Sigmoid colon (tissue), 7 donors: ENCODE measurements around the gene TIGAR. TPM values are rescaled to one million over a fixed set of nuclear protein-coding genes. Genes with fewer than 3 reads are reported as not detected.

Experiments
- DNase-seq: peaks from one replicate; pipeline ENCODE4 v3.0.0-alpha.2; 2019
- H3K27ac ChIP-seq, 4 donors: fragments of 200-600 bp; sonication (generic); one replicate each; pipeline ENCODE4 v1.5.1; 2016 to 2019; ENCODE audit warnings: mild to moderate bottlenecking in 1 of 4
- H3K27me3 ChIP-seq, 3 donors: fragments of 200-600 bp; sonication (generic); one replicate each; pipeline ENCODE4 v1.5.1; 2019; ENCODE audit warnings: mild to moderate bottlenecking in 1 of 3
- H3K36me3 ChIP-seq, 4 donors: fragments of 200-600 bp; sonication (generic); one replicate each; pipeline ENCODE4 v1.5.1; 2016 to 2019
- H3K4me1 ChIP-seq, 4 donors: fragments of 200-600 bp; sonication (generic); one replicate each; pipeline ENCODE4 v1.5.1; 2017 to 2019
- H3K4me3 ChIP-seq, 4 donors: fragments of 200-600 bp; sonication (generic); one replicate each; pipeline ENCODE4 v1.5.1; 2017 to 2019; ENCODE audit warnings: mild to moderate bottlenecking in 2 of 4, moderate library complexity in 1 of 4
- H3K9me3 ChIP-seq, 4 donors: fragments of 200-600 bp in 3 of 4; sonication (generic) in 3 of 4; one replicate each; pipeline versions ENCODE4 v1.5.1 to v1.6.1; 2013 to 2019
- CTCF ChIP-seq, 4 experiments: fragments of 450-650 bp in 3 of 4; fragments of 200-600 bp in 1 of 4; IDR thresholded peaks; one replicate each; pipeline ENCODE4 v1.5.1; 2016 to 2019; ENCODE audit warnings: antibody characterized with exemption in 4 of 4, mild to moderate bottlenecking in 3 of 4, moderate library complexity in 2 of 4
- EP300 ChIP-seq, 4 donors: sonication (generic); formaldehyde crosslinking; IDR thresholded peaks; one replicate each; pipeline ENCODE4 v1.6.1; 2017; ENCODE audit warnings: antibody characterized with exemption in 4 of 4
- POLR2A ChIP-seq, 2 donors: fragments of 450-650 bp; IDR thresholded peaks; one replicate each; pipeline ENCODE4 v1.6.1; 2016; ENCODE audit warnings: antibody characterized with exemption in 2 of 2, mild to moderate bottlenecking in 2 of 2, moderate library complexity in 2 of 2
- POLR2AphosphoS5 ChIP-seq, 4 donors: sonication (generic); formaldehyde crosslinking; IDR thresholded peaks; one replicate each; pipeline ENCODE4 v1.6.1; 2017; ENCODE audit warnings: antibody characterized with exemption in 4 of 4
- WGBS, 2 donors: extraction: QIAGEN DNeasy Blood & Tissue Kit; methylation state at CpG; one replicate each; pipeline ENCODE4 v1.1.7; 2013; 5-methylcytosine and 5-hydroxymethylcytosine counted together
- intact Hi-C: fragments of 100-400 bp; cut with DNase I; formaldehyde crosslinking; loops from one replicate; pipeline ENCODE4 v1.15.1; 2023
- polyA plus RNA-seq, 3 donors: library from polyadenylated mRNA; stranded (reverse); fragments of 200-250 nt; gene quantifications; one replicate each; pipeline ENCODE4 v1.2.3, GENCODE V29; 2013
- total RNA-seq, 4 donors: library from RNA; depleted of rRNA; stranded (reverse); fragments of >200 nt; gene quantifications; one replicate each; pipeline ENCODE4 v1.1.0, GENCODE V29; 2016
- donor health status: healthy with polysubstance abuse.
- donor health status: Bipolar disorder and iron deficiency.
- donor health status: healthy.

The TIGAR gene
- total and polyA plus RNA-seq, 7 donors = 4.4 to 14.6 (median 6.0) TPM

DNA sequence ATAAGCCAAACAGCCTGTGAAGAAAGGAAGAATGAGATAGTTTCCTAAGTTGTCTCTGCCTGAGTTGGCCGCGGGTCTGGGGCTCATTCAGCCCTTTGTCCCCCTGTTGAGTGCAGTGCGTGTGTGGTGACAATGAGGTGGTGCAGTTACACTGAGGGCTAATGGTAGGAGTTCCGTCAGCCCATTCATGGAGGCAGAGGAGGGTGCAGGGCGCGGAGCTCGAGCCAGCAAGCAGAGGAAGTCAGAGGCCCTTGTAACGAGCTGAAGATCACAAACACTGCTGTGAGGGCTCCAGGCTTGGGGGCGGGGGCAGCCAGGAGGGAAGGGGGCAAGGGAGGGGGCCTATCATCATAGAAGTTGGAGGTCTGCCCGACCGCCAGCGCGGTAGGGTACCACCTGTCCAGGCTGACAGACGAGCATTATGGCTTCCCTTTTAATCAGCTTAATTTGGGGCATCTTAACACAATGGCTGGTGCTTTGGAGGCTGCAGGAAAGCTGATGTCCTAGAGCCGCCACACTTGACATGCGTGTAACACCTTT lies 27.0 kb upstream of the TIGAR start:
- 72 to 76% methylated on average over 16 of the region's 16 CpGs for WGBS, 2 donors
- intact Hi-C loops = no loop called here
- Histone ChIP-seq H3K4me3 (no peak overlapping the region), H3K36me3 (peaks cover 5 to 69% (median 6%) of the 10 kb centered on the region in 4 donors), H3K27ac (peak overlapping the region; percentile 52 to 86 (median 74)), H3K9me3 (no peaks in the 10 kb centered on the region), H3K4me1 (peaks cover 0 to 75% (median 57%) of the 10 kb centered on the region in 4 donors), H3K27me3 (no peaks in the 10 kb centered on the region)
- TF ChIP-seq POLR2A (IDR thresholded peaks at IDR 0.05) (no peak), POLR2AphosphoS5 (IDR thresholded peaks at IDR 0.05) (peak in 1 of 4 donors; percentile 11)
- no peak for DNase-seq

- Histone ChIP-seq H3K4me1 (peaks cover 0 to 68% (median 45%) of the 10 kb centered on the region in 4 donors), H3K27me3 (no peaks in the 10 kb centered on the region), H3K36me3 (peaks cover 0 to 66% (median 5%) of the 10 kb centered on the region in 4 donors), H3K4me3 (no peak overlapping the region), H3K27ac (peak overlapping the region in 2 of 4 donors; percentile 19 to 26), H3K9me3 (no peaks in the 10 kb centered on the region)
- intact Hi-C loops = no loop called here
- TF ChIP-seq POLR2AphosphoS5 (IDR thresholded peaks at IDR 0.05) = no peak
- no peak for TF ChIP-seq CTCF (IDR thresholded peaks at IDR 0.05)
- no peak for TF ChIP-seq EP300 (IDR thresholded peaks at IDR 0.05)
- 64 to 77% methylated on average over 6 of the region's 6 CpGs for WGBS, 2 donors
- DNase-seq = no peak
These were observed 24.3 kb upstream of the TIGAR start for GRCh38 chr12:4296751-4297150.

DNA sequence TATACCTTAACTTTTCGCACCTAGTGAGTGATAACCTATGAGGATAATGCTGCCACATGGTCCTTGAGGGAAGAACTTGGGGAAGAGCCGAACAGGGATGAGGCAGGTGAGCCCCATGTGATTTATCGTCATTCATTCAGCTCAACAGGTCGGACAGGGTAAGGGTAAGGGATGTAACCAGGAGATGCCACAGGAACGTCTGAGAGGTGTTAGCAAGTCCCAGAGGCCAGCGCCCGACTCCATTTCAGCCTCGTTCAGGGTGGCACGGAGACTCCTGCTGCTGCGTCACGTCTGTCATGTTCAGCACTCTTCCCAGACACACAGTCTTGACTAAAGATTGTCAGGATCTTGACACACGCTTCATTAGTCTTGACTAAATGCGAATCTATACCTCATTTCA lies 23.4 kb upstream of the TIGAR start:
- TF ChIP-seq EP300 (IDR thresholded peaks at IDR 0.05) (no peak), POLR2AphosphoS5 (IDR thresholded peaks at IDR 0.05) (no peak), POLR2A (IDR thresholded peaks at IDR 0.05) (no peak), CTCF (IDR thresholded peaks at IDR 0.05) (no peak)
- intact Hi-C loops = no loop called here
- Histone ChIP-seq H3K4me1 (peaks cover 0 to 68% (median 45%) of the 10 kb centered on the region in 4 donors), H3K27me3 (no peaks in the 10 kb centered on the region), H3K27ac (peak overlapping the region in 1 of 4 donors; percentile 36), H3K9me3 (no peaks in the 10 kb centered on the region), H3K36me3 (peaks cover 0 to 73% (median 5%) of the 10 kb centered on the region in 4 donors), H3K4me3 (no peak overlapping the region)
- 89 to 93% methylated on average over 13 of the region's 13 CpGs for WGBS, 2 donors
- no peak for DNase-seq

GRCh38 chr12:4300883-4301282 lies 20.1 kb upstream of the TIGAR start:
- DNase-seq = no peak
- H3K4me3 ChIP-seq = no peak overlapping the region
- WGBS, 2 donors = 77 to 87% methylated on average over 5 of the region's 5 CpGs
- intact Hi-C loops = no loop called here
- H3K9me3 ChIP-seq = no peaks in the 10 kb centered on the region
- H3K4me1 ChIP-seq = peaks cover 0 to 71% (median 48%) of the 10 kb centered on the region in 4 donors
- peak overlapping the region in 3 of 4 donors; percentile 47 to 76 (median 74) for H3K27ac ChIP-seq
- no peak for TF ChIP-seq POLR2A (IDR thresholded peaks at IDR 0.05)
- TF ChIP-seq CTCF (IDR thresholded peaks at IDR 0.05) = no peak
- TF ChIP-seq EP300 (IDR thresholded peaks at IDR 0.05) = no peak
- no peak for TF ChIP-seq POLR2AphosphoS5 (IDR thresholded peaks at IDR 0.05)
- no peaks in the 10 kb centered on the region for H3K27me3 ChIP-seq
- H3K36me3 ChIP-seq = peaks cover 3 to 66% (median 4%) of the 10 kb centered on the region in 4 donors

DNA sequence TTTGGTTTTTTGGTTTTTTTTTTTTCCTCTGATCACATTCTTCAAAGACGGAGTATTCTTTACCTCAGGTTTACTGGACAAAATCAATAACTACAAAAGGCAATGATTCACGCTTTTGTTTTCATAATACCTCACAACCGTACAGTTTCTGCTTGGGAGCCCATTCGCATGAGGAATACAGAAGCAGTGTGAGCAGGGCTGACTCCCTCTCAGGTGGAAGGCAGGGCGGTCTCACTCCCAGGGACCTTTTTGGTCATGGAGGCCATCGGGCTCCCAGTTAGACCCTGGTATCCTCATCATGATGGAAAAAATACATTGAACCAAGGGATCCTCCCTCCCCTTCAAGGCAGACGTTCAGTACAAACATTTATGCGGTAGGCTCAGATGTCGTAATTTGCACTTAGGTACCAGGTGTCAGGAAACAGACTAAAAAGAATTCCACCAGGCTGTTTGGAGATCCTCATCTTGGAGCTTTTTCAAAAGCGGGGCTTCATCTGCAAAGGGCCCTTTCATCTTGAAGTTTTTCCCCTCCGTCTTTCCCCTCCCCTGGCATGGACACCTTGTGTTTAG lies 19.0 kb upstream of the TIGAR start:
- intact Hi-C loops = no loop called here
- no peak overlapping the region for H3K4me3 ChIP-seq
- no peak for DNase-seq
- peak overlapping the region in 3 of 4 donors; percentile 68 to 76 (median 74) for H3K27ac ChIP-seq
- H3K27me3 ChIP-seq = no peaks in the 10 kb centered on the region
- peaks cover 3 to 56% (median 5%) of the 10 kb centered on the region in 4 donors for H3K36me3 ChIP-seq
- WGBS, 2 donors = 54 to 85% methylated on average over 11 of the region's 11 CpGs
- no peaks in the 10 kb centered on the region for H3K9me3 ChIP-seq
- peaks cover 0 to 72% (median 44%) of the 10 kb centered on the region in 4 donors for H3K4me1 ChIP-seq
- TF ChIP-seq EP300 (IDR thresholded peaks at IDR 0.05) (no peak), CTCF (IDR thresholded peaks at IDR 0.05) (no peak), POLR2AphosphoS5 (IDR thresholded peaks at IDR 0.05) (no peak), POLR2A (IDR thresholded peaks at IDR 0.05) (no peak)
